SKM-1 treated with dmso at 0.1 percent for 144 hours (cell line): Measurements from ENCODE around the gene PDCL3.

Experiments used
- DNase-seq: peaks from one replicate; lab custom pipeline; 2025; ENCODE audit not compliant: unreplicated experiment; lab: John Stamatoyannopoulos, UW

PDCL3 gene

DNA sequence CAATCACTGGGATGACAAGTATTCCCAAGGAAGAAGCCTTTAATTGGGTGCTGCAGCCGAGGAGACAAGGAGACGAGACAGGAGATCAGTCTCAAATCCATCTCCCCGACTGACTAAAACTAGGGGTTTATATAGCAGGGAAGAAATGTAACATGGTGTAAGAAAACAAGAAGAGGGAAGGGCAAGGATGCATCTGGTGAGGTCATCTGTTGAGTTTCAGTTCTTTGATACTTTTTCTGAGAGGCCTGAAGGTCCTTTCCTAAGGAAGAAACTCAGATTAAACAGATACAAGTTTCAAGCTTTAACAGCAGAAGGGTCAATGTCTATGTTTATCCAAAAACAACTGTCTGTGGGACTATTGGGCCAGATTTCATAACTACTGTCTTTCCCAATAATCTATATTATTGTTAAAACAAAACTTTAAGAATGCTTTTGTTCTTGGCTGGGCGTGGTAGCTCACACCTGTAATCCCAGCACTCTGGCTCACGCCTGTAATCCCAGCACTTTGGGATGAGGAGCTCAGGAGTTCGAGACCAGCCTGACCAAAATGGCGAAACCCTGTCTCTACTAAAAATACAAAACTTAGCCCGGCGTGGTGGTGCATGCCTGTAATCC lies 2.5 kb upstream of the PDCL3 start:
- no peak for DNase-seq

DNA sequence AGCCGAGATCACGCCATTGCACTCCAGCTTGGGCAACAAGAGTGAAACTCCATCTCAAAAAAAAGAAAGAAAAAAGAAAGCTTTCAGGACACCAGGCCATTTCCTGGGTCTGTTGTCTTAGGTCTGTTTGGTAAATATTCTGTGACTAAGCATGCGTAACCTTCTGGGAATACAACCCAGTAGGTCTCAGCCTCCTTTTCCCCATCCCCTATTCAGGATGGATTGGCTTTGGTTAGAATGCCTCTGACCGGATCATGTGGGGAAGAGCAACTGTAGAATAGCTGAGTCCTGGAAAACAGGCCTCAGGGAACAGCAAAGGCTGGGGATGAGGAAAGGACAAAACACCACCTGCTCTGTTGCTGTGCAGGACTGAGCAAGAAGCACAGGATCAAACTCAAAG lies 1.6 kb upstream of the PDCL3 start:
- DNase-seq = no peak

- DNase-seq = no peak
These were observed 834 bp downstream of the PDCL3 start for GRCh38 chr2:100563407-100564247.

DNA sequence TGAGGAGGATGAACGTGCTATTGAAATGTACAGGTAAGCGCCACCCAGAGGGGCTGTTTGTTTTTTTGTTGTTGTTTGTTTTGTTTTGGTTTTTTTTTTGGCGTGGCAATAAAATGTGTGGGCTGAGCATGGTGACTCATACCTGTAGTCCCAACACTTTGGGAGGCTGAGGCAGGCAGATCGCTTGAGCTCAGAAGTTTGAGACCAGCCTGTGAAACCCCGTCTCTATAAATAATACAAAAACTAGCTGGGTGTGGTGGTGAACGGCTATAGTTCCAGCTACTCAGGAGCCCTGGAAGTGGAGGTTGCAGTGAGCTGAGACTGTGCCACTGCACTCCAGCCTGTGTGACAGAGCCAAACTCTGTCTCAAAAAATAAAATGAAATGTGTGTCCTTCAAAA lies 6.2 kb downstream of the PDCL3 start:
- DNase-seq = no peak

- peak; percentile 3 for DNase-seq
These were observed 8.9 kb downstream of the PDCL3 start for GRCh38 chr2:100571668-100572067.

GRCh38 chr2:100577777-100578176 lies 15.0 kb downstream of the PDCL3 start:
- no peak for DNase-seq

DNA sequence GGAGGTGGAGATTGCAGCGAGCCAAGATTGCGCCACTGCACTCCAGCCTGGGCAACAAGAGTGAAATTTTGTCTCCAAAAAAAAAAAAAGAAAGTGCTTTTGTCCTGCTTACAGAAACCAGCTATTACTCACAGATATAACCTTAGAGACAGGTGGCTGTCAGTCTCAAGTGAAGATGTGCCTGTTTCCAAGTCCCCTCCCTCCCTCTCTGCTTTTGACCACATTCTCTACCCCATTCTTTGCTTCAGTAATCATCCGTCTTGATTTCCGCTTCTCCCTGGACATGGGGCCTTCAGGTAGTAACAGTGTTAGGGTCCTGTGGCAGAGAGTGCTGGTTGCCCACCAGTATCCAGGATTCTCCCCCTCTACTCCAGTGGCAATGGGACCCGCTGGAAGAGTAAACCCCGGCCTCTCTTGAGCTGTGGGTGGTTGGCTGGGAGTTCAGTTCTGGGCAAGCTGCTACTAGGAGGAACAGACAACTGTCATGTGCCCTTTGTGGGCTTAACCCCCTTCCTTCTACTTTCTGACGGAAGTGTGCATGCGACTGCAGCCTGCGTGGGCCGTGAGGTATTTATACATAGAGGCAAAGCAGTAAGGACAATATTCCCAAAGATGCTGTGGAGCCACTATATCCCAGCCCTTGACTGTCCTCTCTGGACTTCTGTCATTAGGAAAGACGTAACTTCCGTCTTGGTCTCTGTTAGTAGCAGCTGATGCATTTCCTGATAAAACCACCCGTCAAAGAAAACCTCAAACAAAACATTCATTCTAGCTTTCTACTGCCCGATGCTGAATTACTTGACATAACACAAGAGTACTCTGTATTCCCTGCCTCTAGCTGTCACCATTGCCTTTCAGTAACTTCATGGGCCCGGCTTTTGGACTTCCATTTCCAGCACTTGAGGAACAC lies 17.8 kb downstream of the PDCL3 start:
- peak; percentile 27 for DNase-seq

- DNase-seq = no peak
These were observed 18.5 kb downstream of the PDCL3 start for GRCh38 chr2:100581277-100581612.

GRCh38 chr2:100584816-100585215 lies 22.0 kb downstream of the PDCL3 start:
- no peak for DNase-seq

- DNase-seq = peak; percentile 64
These were observed 25.4 kb downstream of the PDCL3 start for GRCh38 chr2:100588071-100588786.

- peak; percentile 64 for DNase-seq
These were observed 26.7 kb downstream of the PDCL3 start for GRCh38 chr2:100589527-100589926.

GRCh38 chr2:100592226-100592625 lies 29.4 kb downstream of the PDCL3 start:
- peak; percentile 33 for DNase-seq

GRCh38 chr2:100596465-100596864 lies 33.7 kb downstream of the PDCL3 start:
- DNase-seq = no peak

GRCh38 chr2:100599566-100599965 lies 36.8 kb downstream of the PDCL3 start:
- no peak for DNase-seq

- DNase-seq = no peak
These were observed 38.9 kb downstream of the PDCL3 start for GRCh38 chr2:100601661-100602060.

DNA sequence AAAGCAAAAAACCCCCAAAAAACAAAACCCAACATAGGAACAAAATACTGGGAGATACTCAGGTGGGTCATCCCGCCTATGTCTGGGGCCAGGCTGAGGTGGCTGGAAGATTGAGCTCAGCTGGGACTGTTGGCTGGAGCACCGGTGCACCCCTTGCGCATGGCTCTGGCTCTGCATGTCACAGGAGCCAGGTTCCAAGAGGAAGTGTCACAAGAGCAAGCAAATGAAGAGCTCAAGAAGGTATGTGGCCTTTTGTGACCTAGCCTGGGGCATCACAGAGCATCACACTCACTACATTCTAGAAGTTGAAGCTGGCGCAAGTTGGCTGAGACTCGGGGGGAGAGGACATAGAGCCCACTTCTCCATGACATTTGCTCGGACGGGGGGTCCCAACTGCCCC lies 40.6 kb downstream of the PDCL3 start:
- DNase-seq = no peak

DNA sequence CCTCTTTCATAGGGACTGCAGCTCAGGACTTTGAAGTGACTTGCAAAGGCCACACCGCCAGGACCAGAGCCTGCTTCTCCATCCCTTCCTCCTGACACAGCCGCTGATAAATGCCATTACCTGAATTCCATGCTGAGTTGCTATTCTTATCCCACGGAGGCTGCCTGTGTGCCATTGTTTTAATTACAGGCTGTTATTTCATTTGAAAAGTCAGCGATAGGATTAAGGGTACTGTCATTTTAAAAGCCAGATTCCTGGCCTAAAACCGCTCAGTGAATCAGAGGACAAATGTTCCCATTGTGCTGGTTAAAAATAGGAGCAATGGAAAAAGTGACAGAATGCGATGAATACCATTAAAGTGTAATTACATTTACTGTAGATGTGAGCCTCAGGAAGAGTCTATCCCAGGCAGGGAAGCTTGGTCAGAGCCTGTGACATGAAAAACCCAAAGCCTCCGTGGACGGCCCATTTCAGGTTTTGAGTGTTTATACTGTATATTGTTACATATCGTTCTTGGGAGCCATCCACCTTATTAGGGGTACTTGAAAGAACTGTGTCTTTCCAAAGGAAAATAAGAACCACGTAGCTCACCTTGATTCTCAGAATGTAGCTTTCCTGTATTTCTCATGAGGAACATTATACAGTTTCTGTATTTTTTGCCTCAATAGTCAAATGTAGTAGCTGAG lies 41.3 kb downstream of the PDCL3 start:
- DNase-seq = no peak

DNA sequence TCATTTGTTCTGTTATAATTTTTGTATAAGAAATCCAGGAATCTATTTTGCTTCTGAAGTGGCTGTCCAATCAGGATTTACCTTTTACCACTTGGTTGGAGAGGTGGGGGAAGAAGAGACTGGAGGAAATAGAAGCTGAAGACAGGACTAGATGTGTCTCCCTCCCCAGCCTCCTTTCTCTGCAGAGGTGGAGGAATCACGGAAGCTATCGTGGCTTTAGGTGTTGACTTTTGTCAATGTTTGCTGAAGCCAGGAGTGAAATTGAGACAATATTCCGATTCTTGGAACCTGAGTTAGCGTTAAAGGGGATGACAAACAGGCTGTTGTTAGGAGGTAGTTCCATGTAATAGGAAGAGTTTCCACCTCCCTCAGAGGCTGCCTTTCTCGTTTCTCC lies 43.5 kb downstream of the PDCL3 start:
- no peak for DNase-seq

DNA sequence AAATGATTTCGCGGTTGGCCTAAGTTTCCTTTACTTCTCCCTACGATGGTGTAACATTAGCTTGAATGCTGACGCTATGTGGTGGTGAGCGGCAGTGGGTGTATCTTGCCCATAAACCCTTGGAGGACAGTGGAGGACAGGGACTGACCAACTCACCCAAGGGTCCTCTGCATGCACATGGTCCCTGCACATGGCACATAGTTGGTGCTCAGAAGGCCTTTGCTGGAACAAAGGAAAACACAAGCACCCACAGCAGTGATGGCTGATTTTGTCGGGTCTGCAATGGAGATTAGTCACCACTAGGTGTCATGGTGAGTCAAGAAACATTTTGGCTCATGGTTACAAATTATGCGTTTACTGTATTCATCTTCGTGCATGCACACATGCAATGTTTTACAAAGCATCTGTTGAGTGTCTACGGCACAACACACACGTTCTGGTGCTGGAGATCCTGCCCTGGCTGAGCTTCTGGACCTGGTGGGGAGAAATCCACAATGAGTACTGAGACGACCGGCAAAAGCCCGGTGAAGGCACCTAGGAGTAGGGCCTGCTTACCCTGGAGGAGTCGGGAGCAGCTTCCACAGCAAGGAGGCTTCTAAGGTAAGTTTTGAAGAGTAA lies 44.0 kb downstream of the PDCL3 start:
- DNase-seq = peak; percentile 34

DNA sequence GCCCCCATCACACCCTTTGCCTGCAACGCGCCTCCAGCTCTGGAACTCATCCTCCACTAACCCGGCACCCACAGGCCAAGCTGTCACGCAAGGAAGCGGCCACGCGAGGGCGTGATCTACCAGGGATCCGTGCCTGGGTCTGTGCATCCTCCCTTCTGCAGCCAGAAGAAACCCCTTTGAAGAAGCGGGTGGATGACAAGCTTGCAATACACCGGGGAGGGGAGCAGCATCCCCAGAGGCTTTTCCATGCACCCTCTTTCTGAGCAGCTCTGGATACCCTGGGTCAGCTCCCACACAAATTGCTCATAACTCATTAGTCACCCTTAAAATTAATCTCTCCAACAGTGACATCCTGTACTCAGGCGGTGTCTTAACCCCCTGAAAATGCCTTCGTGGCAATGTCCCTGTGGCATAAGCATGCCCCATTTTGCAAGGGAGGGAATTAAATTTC lies 47.6 kb downstream of the PDCL3 start:
- DNase-seq = peak; percentile 51
